Osteoblast (primary cell): ENCODE data around the gene NME7. TPM values are rescaled to one million over a fixed set of nuclear protein-coding genes. Genes with fewer than 3 reads are reported as not detected.

Source experiments
- DNase-seq: peaks from one replicate; pipeline ENCODE4 v3.0.0; 2011; ENCODE audit warnings: low spot score, mixed read lengths; ENCODE audit not compliant: insufficient read length; ENCODE audit errors: missing footprints
- H2AFZ ChIP-seq: 2 replicates; pipeline ENCODE4 v1.6.0; 2011; ENCODE audit warnings: mild to moderate bottlenecking, low read length
- H3K27ac ChIP-seq: 2 replicates; pipeline ENCODE4 v1.5.1; 2011; ENCODE audit warnings: mild to moderate bottlenecking, low read depth, low read length, moderate library complexity
- H3K27me3 ChIP-seq: 2 replicates; pipeline ENCODE4 v1.6.0; 2012; ENCODE audit warnings: mild to moderate bottlenecking, control low read depth, inconsistent platforms, low read length, moderate library complexity; ENCODE audit not compliant: insufficient read depth
- H3K36me3 ChIP-seq: 2 replicates; pipeline ENCODE4 v1.5.1; 2011; ENCODE audit warnings: mild to moderate bottlenecking, low read length, control low read depth, moderate library complexity; ENCODE audit not compliant: insufficient read depth
- H3K4me1 ChIP-seq: 2 replicates; pipeline ENCODE4 v1.5.1; 2011; ENCODE audit warnings: mild to moderate bottlenecking, low read length, control low read depth, moderate library complexity; ENCODE audit not compliant: insufficient read depth
- H3K4me2 ChIP-seq: 2 replicates; pipeline ENCODE4 v1.6.0; 2011; ENCODE audit warnings: mild to moderate bottlenecking, low read length; ENCODE audit not compliant: insufficient read depth
- H3K4me3 ChIP-seq: fragments of 200-600 bp; sonication (generic); 3 replicates; pipeline ENCODE4 v1.5.1; 2012; ENCODE audit warnings: mild to moderate bottlenecking, low read length, inconsistent platforms; ENCODE audit not compliant: insufficient read depth
- H3K79me2 ChIP-seq: 2 replicates; pipeline ENCODE4 v1.6.0; 2012; ENCODE audit warnings: mild to moderate bottlenecking, low read length, control low read depth, inconsistent platforms; ENCODE audit not compliant: insufficient read depth
- H3K9me3 ChIP-seq: 2 replicates; pipeline ENCODE4 v1.5.1; 2011; ENCODE audit warnings: low read depth, low read length, control low read depth
- H4K20me1 ChIP-seq: 2 replicates; pipeline ENCODE4 v1.6.0; 2012; ENCODE audit warnings: mild to moderate bottlenecking, low read length, control low read depth; ENCODE audit not compliant: insufficient read depth
- CTCF ChIP-seq: IDR thresholded peaks from 2 replicates; pipeline ENCODE4 v1.5.1; 2011; ENCODE audit warnings: mild to moderate bottlenecking, low read depth, low read length, moderate library complexity; ENCODE audit errors: extremely low read depth
- total RNA-seq: library from RNA; depleted of rRNA; stranded (reverse); fragments of >200 nt; gene quantifications from 2 replicates; pipeline ENCODE4 v1.2.3, GENCODE V29; 2012

The NME7 gene
- total RNA-seq, 1 donor, result 31.5 TPM

DNA sequence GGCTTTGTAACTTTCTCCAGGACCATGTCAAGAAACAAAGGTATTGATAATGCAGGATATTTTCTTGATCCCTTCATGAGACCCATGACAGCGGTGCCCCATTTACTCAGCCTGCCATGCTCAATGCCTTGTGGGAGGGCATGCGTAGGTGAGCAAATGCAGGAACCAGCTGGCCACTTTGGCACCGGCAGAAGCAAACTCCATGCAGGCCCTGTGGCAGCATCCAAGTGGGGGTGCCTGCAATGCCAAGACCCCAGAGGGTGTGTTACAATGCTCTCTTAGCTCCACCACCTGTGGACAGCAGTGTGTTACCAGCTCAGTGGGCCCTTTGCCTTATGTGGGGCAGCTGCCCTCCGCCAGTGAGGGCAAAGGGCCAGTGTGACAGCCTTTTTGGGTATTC, 153.0 kb downstream of the NME7 start:
- Histone ChIP-seq H4K20me1 (no peaks in the 10 kb centered on the region), H3K4me2 (no peak overlapping the region), H3K27me3 (no peaks in the 10 kb centered on the region), H2AFZ (no peak overlapping the region), H3K4me1 (no peaks in the 10 kb centered on the region), H3K79me2 (no peaks in the 10 kb centered on the region), H3K9me3 (no peaks in the 10 kb centered on the region), H3K27ac (no peak overlapping the region), H3K4me3 (no peak overlapping the region), H3K36me3 (no peaks in the 10 kb centered on the region)
- DNase-seq, result no peak
- no peak for TF ChIP-seq CTCF

- no peaks in the 10 kb centered on the region for H3K4me1 ChIP-seq
- no peaks in the 10 kb centered on the region for H3K27me3 ChIP-seq
- no peak for TF ChIP-seq CTCF
- H4K20me1 ChIP-seq, result no peaks in the 10 kb centered on the region
- no peak for DNase-seq
- H3K4me3 ChIP-seq, result no peak overlapping the region
- no peak overlapping the region for H2AFZ ChIP-seq
- H3K4me2 ChIP-seq, result no peak overlapping the region
- no peaks in the 10 kb centered on the region for H3K36me3 ChIP-seq
- H3K27ac ChIP-seq, result no peak overlapping the region
- no peaks in the 10 kb centered on the region for H3K9me3 ChIP-seq
- H3K79me2 ChIP-seq, result no peaks in the 10 kb centered on the region
Measured at GRCh38 chr1:169212088-169212487, 155.5 kb downstream of the NME7 start.

DNA sequence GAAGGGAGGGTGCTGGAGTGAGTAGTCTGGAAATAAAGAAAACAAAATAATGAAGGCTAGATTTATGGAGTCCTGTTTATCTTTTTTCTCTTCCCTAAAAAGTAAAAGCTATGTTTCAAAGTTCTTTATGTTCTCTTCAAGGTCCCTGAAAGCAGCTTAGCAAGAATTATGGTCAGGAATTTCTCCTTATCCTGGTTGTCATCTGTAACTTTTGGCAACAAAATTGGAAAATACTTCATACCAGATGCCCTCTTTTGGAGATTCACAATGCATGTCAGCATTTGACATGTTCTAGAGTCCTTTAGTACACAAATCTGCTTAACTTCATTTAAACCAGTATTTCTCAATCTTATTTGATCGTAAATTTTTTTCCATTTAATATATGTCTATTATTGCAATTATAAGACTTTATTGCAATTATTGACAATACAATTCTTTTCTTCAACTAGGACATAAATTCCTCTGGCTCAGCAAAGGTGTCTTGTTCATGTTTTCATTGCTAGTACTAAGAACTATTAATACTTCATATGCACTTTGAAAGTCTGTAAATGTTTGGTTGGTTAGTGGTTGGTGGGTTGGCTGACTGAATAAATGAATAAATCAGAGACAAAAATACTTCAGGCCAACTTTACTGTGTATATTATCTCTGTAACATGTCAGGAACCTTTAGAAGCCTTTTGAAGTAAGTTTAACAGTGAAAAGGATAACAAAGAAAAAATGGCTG, 159.6 kb downstream of the NME7 start:
- no peaks in the 10 kb centered on the region for H3K79me2 ChIP-seq
- H3K9me3 ChIP-seq, result no peaks in the 10 kb centered on the region
- no peak overlapping the region for H3K27ac ChIP-seq
- H4K20me1 ChIP-seq, result no peaks in the 10 kb centered on the region
- no peaks in the 10 kb centered on the region for H3K27me3 ChIP-seq
- no peaks in the 10 kb centered on the region for H3K36me3 ChIP-seq
- no peak overlapping the region for H3K4me2 ChIP-seq
- TF ChIP-seq CTCF, result no peak
- no peaks in the 10 kb centered on the region for H3K4me1 ChIP-seq
- H3K4me3 ChIP-seq, result no peak overlapping the region
- DNase-seq, result no peak
- no peak overlapping the region for H2AFZ ChIP-seq

GRCh38 chr1:169204157-169204556, 163.4 kb downstream of the NME7 start:
- Histone ChIP-seq H3K9me3 (no peaks in the 10 kb centered on the region), H4K20me1 (no peaks in the 10 kb centered on the region), H2AFZ (no peak overlapping the region), H3K27me3 (no peaks in the 10 kb centered on the region), H3K79me2 (no peaks in the 10 kb centered on the region), H3K4me3 (no peak overlapping the region), H3K4me1 (peaks cover 15% of the 10 kb centered on the region), H3K27ac (no peak overlapping the region), H3K36me3 (no peaks in the 10 kb centered on the region), H3K4me2 (no peak overlapping the region)
- no peak for DNase-seq
- no peak for TF ChIP-seq CTCF
